B cell (primary cell): Measurements from ENCODE around the gene PRDM15. TPM values are rescaled to one million over a fixed set of nuclear protein-coding genes. Genes with fewer than 3 reads are reported as not detected.

ENCODE experiments used
- ATAC-seq: fragments of 200-7000 bp; cut with Tn5 transposase; one replicate; pipeline ENCODE4 v1.10.0; 2021; ENCODE audit warnings: low read depth, mild to moderate bottlenecking, moderate number of reproducible peaks, moderate library complexity
- CTCF ChIA-PET: fragments of 350-600 bp; sonication (Branson Sonifier 250); formaldehyde crosslinking; loops from one replicate; lab custom pipeline; 2021; ENCODE audit warnings: antibody characterized with exemption, inconsistent platforms; lab: Charles Lee
- POLR2A ChIA-PET: fragments of 350-600 bp; sonication (Branson Sonifier 250); formaldehyde crosslinking; loops from one replicate; lab custom pipeline; 2021; ENCODE audit warnings: antibody characterized with exemption; lab: Charles Lee
- DNase-seq: peaks from one replicate; pipeline ENCODE4 v3.0.0; 2013
- H2AFZ ChIP-seq: 2 replicates; pipeline ENCODE4 v1.6.1; 2012; ENCODE audit warnings: mild to moderate bottlenecking, low read depth, low read length; ENCODE audit not compliant: insufficient read depth, poor library complexity, severe bottlenecking
- H3K27ac ChIP-seq, 2 donors: 1 replicate in 1 of 2; 2 replicates in 1 of 2; pipeline ENCODE4 v1.5.1; 2012 to 2013; ENCODE audit warnings: low read length in 2 of 2, mild to moderate bottlenecking in 2 of 2, moderate library complexity in 1 of 2
- H3K27me3 ChIP-seq, 4 experiments: fragments of 200-600 bp in 1 of 4; sonication (generic) in 1 of 4; replicated peaks in 1 of 4; 1 replicate in 2 of 4; 2 replicates in 2 of 4; pipeline versions ENCODE4 v1.6.1 to v1.7.0; 2013 to 2016; ENCODE audit warnings: low read length in 3 of 4, mild to moderate bottlenecking in 2 of 4, mixed read lengths in 1 of 4, moderate library complexity in 1 of 4; ENCODE audit not compliant: insufficient read depth in 4 of 4, control insufficient read depth in 3 of 4; ENCODE audit errors: control extremely low read depth in 1 of 4
- H3K36me3 ChIP-seq, 2 experiments: replicated peaks in 1 of 2; 1 replicate in 1 of 2; 2 replicates in 1 of 2; pipeline versions ENCODE4 v1.6.1 to v1.7.1; 2013; ENCODE audit warnings: low read length in 1 of 2; ENCODE audit not compliant: insufficient read depth in 2 of 2, control insufficient read depth in 1 of 2; ENCODE audit errors: control extremely low read depth in 1 of 2, extremely low read depth in 1 of 2
- H3K4me1 ChIP-seq, 2 donors: fragments of 200-600 bp in 1 of 2; sonication (generic) in 1 of 2; 1 replicate in 1 of 2; 2 replicates in 1 of 2; pipeline versions ENCODE4 v1.5.1 to v1.6.1; 2013 to 2017; ENCODE audit warnings: low read length in 2 of 2; ENCODE audit not compliant: control insufficient read depth in 2 of 2, insufficient read depth in 2 of 2
- H3K4me2 ChIP-seq: replicated peaks from 2 replicates; pipeline ENCODE3; 2012; ENCODE audit warnings: mild to moderate bottlenecking, low read depth, low read length; ENCODE audit not compliant: poor library complexity, severe bottlenecking
- H3K4me3 ChIP-seq, 5 experiments: fragments of 200-600 bp in 1 of 5; sonication (generic) in 1 of 5; 1 replicate in 3 of 5; 2 replicates in 2 of 5; pipeline versions ENCODE4 v1.5.1 to v1.7.0; 2011 to 2016; ENCODE audit warnings: low read length in 4 of 5, mild to moderate bottlenecking in 4 of 5, low read depth in 2 of 5, control low read depth in 1 of 5, moderate library complexity in 1 of 5; ENCODE audit not compliant: insufficient read depth in 1 of 5; ENCODE audit errors: control extremely low read depth in 1 of 5, extremely low read depth in 1 of 5
- H3K79me2 ChIP-seq: fragments of 200-600 bp; sonication (generic); one replicate; pipeline ENCODE4 v1.6.0; 2016; ENCODE audit warnings: low read length; ENCODE audit not compliant: control insufficient read depth, insufficient read depth
- H3K9ac ChIP-seq: fragments of 200-600 bp; sonication (generic); 2 replicates; pipeline ENCODE4 v1.6.1; 2017; ENCODE audit warnings: mild to moderate bottlenecking, low read length, moderate library complexity
- H3K9me3 ChIP-seq, 3 donors: one replicate each; pipeline versions ENCODE4 v1.6.1 to v1.7.1; 2013; ENCODE audit warnings: low read length in 2 of 3; ENCODE audit not compliant: control insufficient read depth in 2 of 3, insufficient read depth in 1 of 3; ENCODE audit errors: control extremely low read depth in 1 of 3
- H4K20me1 ChIP-seq: 2 replicates; pipeline ENCODE4 v1.6.0; 2012; ENCODE audit warnings: mild to moderate bottlenecking, low read length; ENCODE audit not compliant: insufficient read depth, control insufficient read depth, poor library complexity, severe bottlenecking
- H3K27ac Mint-ChIP-seq: one replicate; pipeline ENCODE4 v1.8.0; 2021; ENCODE audit warnings: mixed read lengths
- H3K27me3 Mint-ChIP-seq: one replicate; pipeline ENCODE4 v1.8.0; 2021; ENCODE audit warnings: mixed read lengths
- H3K4me1 Mint-ChIP-seq: one replicate; pipeline ENCODE4 v1.8.0; 2021; ENCODE audit warnings: mixed read lengths
- H3K4me3 Mint-ChIP-seq: one replicate; pipeline ENCODE4 v1.8.0; 2021; ENCODE audit warnings: mixed read lengths
- H3K9me3 Mint-ChIP-seq: one replicate; pipeline ENCODE4 v1.8.0; 2022; ENCODE audit warnings: mixed read lengths; ENCODE audit not compliant: insufficient read depth
- CTCF ChIP-seq: fragments of 200-600 bp; IDR thresholded peaks from one replicate; pipeline ENCODE4 v1.8.0; 2022; ENCODE audit warnings: antibody characterized with exemption, mild to moderate bottlenecking
- EZH2 ChIP-seq: IDR thresholded peaks from 2 replicates; pipeline ENCODE4 v1.6.1; 2012; ENCODE audit warnings: borderline replicate concordance, low read depth, mild to moderate bottlenecking, moderate library complexity, low read length; ENCODE audit not compliant: insufficient read depth, poor library complexity, severe bottlenecking
- WGBS: methylation state at CpG from one replicate; pipeline ENCODE4 v1.1.5; 2013; ENCODE audit warnings: missing lambda C conversion rate; ENCODE audit not compliant: insufficient coverage; 5-methylcytosine and 5-hydroxymethylcytosine counted together
- intact Hi-C: fragments of 100-400 bp; cut with micrococcal nuclease; formaldehyde crosslinking; loops from one replicate; pipeline ENCODE4 v1.10.0; 2022
- polyA plus RNA-seq: library from polyadenylated mRNA; depleted of rRNA; stranded (reverse); fragments of >200 nt; gene quantifications from 2 replicates; pipeline ENCODE4 v1.2.3, GENCODE V29; 2012
- total RNA-seq, 2 donors: library from RNA; stranded (reverse); fragments of 120-200 nt in 1 of 2; gene quantifications; 1 replicate in 1 of 2; 2 replicates in 1 of 2; pipeline versions ENCODE4 v1.2.3 to v1.2.4, GENCODE V29; 2013 to 2022

PRDM15 gene
- total and polyA plus RNA-seq, 2 donors (not counting 1 experiment from before 2014, with no cell fraction given), result 21.3 to 29.2 TPM

- no peak overlapping the region for H3K9ac ChIP-seq
- H3K79me2 ChIP-seq, result no peaks in the 10 kb centered on the region
- intact Hi-C loops, result loop anchor here (5.0 kb wide), 1 partner anchor 35 kb away; no protein-coding TSS in a partner anchor
- H3K27ac Mint-ChIP-seq, result no peak overlapping the region
- H3K27me3 ChIP-seq, result no peaks in the 10 kb centered on the region
- no peak overlapping the region for H3K4me2 ChIP-seq
- H3K4me3 ChIP-seq, result no peak overlapping the region
- no peak overlapping the region for H3K27ac ChIP-seq
- ATAC-seq, result no peak
- H4K20me1 ChIP-seq, result no peaks in the 10 kb centered on the region
- TF ChIP-seq CTCF (no peak), EZH2 (no peak)
- H2AFZ ChIP-seq, result no peak overlapping the region
- 92% methylated on average over 6 of the region's 8 CpGs for WGBS
- peaks cover 15% of the 10 kb centered on the region for H3K4me1 Mint-ChIP-seq
- CTCF ChIA-PET, result no interaction called here
- no peak overlapping the region for H3K4me3 Mint-ChIP-seq
- POLR2A ChIA-PET, result no interaction called here
- no peak for DNase-seq
- peaks cover 7 to 10% of the 10 kb centered on the region in 2 donors for H3K4me1 ChIP-seq
- H3K9me3 ChIP-seq, result no peaks in the 10 kb centered on the region
- peaks cover 0 to 12% of the 10 kb centered on the region in 2 experiments for H3K36me3 ChIP-seq
- no peaks in the 10 kb centered on the region for H3K9me3 Mint-ChIP-seq
- no peaks in the 10 kb centered on the region for H3K27me3 Mint-ChIP-seq
Measured at GRCh38 chr21:41897700-41898099, 18.6 kb upstream of the PRDM15 start.

GRCh38 chr21:41897047-41897669 is 18.0 kb upstream of the PRDM15 start:
- H3K9me3 Mint-ChIP-seq, result no peaks in the 10 kb centered on the region

More at GRCh38 chr21:41897047-41897669, 18.0 kb upstream of the PRDM15 start:
- H3K4me3 Mint-ChIP-seq, result no peak overlapping the region
- no peaks in the 10 kb centered on the region for H3K27me3 Mint-ChIP-seq
- intact Hi-C loops, result loop anchor here (5.0 kb wide), 1 partner anchor 35 kb away; no protein-coding TSS in a partner anchor
- CTCF ChIA-PET, result interaction anchor here (0.7 kb wide), 1 partner anchor 30 kb away, joined by 3 read pairs; no protein-coding TSS in a partner anchor
- H3K27me3 ChIP-seq, result no peaks in the 10 kb centered on the region
- no peaks in the 10 kb centered on the region for H3K9me3 ChIP-seq
- H4K20me1 ChIP-seq, result no peaks in the 10 kb centered on the region
- 92% methylated on average over 2 of the region's 11 CpGs for WGBS
- ATAC-seq, result no peak
- peaks cover 15% of the 10 kb centered on the region for H3K4me1 Mint-ChIP-seq
- no peak overlapping the region for H3K4me3 ChIP-seq
- H3K27ac ChIP-seq, result no peak overlapping the region
- DNase-seq, result no peak
- no peak overlapping the region for H3K4me2 ChIP-seq
- H2AFZ ChIP-seq, result no peak overlapping the region
- H3K4me1 ChIP-seq, result peaks cover 7 to 10% of the 10 kb centered on the region in 2 donors
- POLR2A ChIA-PET, result no interaction called here
- H3K36me3 ChIP-seq, result peaks cover 0 to 12% of the 10 kb centered on the region in 2 experiments
- TF ChIP-seq CTCF (no peak), EZH2 (no peak)
- H3K79me2 ChIP-seq, result no peaks in the 10 kb centered on the region
- H3K9ac ChIP-seq, result no peak overlapping the region
- no peak overlapping the region for H3K27ac Mint-ChIP-seq
